Embryonic facial prominence (tissue), 1 donor: ENCODE results near the gene GPSM1.

ENCODE experiments used
- DNase-seq: peaks from one replicate; pipeline ENCODE4 v3.0.0-alpha.2; 2016; ENCODE audit errors: extremely low spot score

The GPSM1 gene

GRCh38 chr9:136290508-136291000 is 36.8 kb upstream of the GPSM1 start:
- DNase-seq, result no peak

- DNase-seq, result no peak
Observed at GRCh38 chr9:136291306-136292025, 35.9 kb upstream of the GPSM1 start.

GRCh38 chr9:136292026-136292538 is 35.3 kb upstream of the GPSM1 start:
- no peak for DNase-seq

DNA sequence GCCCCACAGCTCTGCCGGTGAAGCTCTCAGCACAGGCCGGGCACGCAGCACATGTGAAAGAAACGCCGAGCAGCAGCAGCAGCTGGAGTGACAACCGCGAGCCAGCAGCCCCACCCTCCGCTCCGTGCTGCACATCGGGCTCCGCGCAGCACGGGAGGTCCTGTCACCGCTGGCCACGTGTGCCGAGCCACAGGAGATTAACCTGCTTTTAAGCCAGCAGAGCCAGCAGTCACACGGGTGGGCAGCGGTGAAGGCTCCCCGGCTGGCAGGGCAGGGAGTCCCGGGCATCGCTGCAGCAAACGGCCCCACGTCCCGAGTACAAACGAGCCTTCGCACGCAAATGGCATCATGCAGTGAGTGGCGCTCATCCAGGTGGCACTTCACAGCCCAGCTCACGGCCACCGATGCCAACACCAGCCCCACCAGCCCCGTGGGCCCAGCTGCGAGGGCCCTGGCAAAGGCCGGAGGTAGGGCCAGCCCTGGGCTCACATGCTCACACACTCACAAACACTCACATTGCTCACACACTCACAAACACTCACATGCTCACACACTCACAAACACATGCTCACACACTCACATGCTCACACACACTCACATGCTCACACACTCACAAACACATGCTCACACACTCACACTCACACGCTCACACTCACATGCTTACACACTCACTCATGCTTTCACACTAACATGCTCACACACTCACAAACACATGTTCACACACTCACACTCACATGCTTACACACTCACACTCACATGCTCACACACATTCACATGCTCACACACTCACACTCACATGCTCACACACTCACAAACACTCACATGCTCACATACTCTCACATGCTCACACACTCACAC is 34.5 kb upstream of the GPSM1 start:
- DNase-seq, result no peak

- DNase-seq, result no peak
Observed at GRCh38 chr9:136293476-136294077, 33.8 kb upstream of the GPSM1 start.

DNA sequence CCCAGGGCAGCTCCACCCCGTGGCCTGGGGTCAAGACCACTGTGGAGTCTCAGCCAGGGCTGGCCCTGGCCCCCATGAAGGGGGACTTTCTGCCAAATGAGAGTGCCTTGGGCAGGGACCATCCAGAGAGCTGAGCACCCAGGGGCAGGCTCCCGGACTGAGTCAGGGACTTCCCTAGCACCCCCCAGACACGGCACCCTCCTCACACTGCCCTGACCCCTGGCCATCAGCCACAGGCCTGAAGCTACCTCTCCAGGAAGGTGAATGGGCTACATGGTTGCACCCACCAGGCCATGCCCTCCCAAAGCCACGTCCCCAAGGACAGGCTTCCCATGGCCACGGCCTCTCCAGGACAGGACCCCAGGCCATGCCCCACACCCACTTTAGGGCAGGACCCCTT is 32.9 kb upstream of the GPSM1 start:
- no peak for DNase-seq

DNA sequence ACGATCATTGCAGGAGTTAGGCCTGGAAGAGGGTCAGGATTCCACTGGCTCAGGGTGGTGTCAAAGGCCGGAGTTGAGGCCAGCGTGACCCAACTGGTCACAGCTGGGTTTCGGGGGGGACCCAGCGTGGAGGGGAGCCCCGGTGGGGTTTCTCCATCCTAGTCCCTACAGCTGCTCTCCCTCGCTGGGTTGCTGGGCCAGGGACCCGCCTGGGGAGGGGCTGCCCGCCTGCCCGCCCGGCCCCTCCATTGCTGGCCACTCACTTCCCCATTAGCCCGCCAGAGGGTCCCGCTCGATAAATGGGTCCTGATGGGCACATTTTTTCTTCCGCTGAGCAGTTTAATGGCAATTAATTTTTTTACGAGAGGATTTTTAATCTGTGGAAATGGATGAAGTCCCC is 32.3 kb upstream of the GPSM1 start:
- DNase-seq, result no peak

DNA sequence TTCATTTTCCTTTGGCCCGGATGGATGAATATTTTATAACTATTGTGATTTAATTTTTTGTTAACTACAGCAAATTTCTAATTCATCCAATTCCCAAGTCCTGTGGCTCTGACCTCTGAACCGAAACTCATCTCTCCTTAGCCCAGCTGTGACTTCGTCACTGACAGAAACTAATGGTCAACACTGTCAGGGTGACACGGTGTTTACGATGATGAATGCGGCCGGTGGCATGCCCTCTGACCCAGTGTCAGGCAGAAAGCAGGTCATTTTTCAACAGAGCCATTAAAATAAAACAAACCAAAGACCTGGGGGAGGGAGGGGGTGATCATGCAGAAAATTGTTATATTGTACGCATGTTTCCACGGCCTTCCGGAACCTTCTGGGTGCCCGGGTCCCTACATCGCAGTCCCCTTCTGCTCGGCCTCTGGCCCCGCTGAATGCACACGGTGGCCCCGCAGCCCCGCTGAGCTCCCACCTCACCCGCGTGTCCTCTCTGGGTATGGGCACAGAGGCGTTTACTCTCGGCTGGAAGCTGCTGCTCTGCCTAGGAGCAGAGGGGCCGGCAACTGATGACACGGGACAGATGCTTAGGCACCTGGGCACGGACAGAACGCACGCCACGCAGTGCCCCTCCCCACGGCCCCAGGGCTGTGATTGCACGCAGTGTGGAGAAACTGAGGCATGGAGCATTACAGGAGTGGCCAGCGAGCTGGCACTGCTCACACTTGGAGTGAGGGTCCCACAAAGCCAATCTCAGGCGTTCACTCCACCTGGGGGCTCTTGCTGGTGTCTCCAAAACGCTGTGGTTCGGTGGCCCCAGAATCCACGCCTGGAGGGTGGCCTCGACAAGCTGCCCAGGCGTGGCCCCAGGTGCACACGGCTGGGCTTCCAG is 31.6 kb upstream of the GPSM1 start:
- no peak for DNase-seq

GRCh38 chr9:136296434-136297015 is 30.8 kb upstream of the GPSM1 start:
- no peak for DNase-seq

DNA sequence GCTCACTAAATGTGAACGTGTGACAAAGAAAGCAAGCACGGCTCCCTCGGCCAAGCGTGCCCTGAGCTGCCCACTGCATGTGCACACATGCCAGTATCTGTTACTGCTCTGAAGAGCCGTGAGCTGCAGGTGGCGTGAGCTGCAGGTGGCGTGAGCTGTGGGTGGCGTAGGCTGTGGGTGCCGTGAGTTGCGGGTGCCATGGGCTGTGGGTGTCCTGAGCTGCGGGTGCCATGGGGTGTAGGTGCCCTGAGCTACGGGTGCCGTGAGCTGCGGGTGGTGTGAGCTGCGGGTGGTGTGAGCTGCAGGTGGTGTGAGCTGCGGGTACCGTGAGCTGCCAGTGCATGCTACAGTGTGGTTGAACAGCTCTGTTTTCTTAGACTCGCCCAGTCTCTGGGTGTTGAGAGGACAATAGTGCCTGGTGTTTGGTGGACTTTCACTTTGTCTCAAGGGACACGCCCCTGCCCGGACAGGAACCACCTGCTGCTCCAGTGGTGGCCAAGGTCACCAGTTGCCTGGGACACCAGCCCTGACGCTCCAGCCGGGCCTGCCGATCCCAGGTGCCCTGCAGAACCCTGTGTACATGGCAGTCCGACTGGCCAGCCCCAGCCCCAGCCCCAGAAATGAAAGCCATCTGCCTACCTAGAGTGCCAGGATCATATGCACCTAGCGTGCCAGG is 30.2 kb upstream of the GPSM1 start:
- DNase-seq, result no peak

- no peak for DNase-seq
Observed at GRCh38 chr9:136297766-136298735, 29.3 kb upstream of the GPSM1 start.

DNA sequence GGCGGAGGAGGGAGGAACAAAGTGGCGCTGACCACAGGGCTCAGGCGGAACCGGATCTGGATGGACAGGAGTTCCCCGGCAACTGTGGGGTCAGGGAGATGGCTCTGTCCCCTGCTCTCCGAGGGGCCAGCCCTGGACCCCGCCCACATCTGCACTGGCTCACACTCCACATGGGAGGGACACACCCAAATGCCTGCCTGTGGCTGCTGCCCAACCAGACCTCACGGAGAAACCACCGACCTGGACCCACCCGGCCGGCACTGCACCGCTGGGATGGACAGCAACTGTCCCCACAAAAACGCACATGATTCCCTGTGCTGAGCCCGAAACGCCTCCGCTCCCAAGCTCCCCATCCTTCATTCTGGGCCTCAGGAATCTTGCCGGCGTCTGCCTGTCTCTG is 28.2 kb upstream of the GPSM1 start:
- DNase-seq, result no peak

DNA sequence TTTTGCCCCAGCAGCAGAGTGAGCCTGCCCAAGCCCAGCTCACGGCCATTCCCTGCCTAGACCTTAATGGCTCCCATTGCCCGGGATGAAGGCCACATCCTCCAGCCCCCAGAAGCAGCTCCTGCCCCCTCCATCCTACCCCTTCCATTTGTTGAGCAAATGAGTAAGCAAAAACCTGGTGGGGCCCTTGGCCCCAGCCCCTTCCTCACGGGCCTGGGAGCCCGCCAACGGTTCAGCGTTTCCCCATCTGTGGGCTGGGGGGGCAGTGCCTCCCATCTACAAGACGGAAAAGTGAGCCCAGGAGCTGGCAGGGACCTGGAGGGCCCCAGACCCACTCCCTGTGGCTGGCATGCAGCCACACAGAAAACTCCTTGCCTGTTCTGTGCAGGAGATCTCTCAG is 27.8 kb upstream of the GPSM1 start:
- DNase-seq, result no peak

DNA sequence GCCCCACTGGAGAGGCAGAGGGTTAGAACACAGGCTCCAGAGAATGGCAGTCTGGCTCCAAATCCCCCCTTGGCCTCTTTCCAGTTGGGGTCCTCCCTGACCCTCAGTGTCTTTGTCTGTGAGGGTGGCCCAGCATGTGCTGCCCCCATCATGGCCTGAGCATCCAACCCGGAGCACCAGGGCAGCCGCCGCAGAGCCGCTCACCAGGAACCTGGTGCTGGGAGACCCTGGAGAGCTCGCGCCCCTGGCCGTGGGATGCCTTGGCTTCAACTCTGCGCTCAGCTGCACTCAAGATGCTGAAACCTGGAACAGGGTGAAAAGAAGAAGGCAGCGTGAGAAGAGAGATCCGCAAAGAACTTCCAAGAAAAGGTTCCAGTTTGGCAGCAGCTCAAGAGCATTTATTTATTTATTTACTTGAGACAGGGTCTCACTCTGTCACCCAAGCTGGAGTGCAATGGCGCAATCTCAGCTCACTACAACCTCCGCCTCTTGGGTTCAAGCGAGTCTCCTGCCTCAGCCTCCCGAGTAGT is 27.3 kb upstream of the GPSM1 start:
- no peak for DNase-seq

DNA sequence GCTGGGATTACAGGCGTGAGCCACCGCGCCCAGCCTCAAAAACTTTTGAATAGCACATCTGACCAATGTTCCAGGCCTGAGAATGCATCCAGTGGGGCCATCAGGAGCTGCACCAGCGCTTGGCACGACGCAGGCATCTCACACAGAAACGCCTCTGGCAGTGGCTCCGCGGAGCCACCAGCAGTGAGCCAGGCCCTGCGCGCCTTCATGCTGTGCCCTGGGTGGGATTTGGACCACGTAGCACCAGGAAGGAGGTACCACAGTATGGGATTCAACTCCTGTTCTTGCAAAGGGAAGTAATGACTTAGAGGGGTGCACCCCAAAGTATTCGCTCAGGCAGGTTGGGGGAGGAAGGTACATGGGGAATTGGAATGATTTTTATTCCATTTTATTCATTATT is 26.5 kb upstream of the GPSM1 start:
- no peak for DNase-seq

DNA sequence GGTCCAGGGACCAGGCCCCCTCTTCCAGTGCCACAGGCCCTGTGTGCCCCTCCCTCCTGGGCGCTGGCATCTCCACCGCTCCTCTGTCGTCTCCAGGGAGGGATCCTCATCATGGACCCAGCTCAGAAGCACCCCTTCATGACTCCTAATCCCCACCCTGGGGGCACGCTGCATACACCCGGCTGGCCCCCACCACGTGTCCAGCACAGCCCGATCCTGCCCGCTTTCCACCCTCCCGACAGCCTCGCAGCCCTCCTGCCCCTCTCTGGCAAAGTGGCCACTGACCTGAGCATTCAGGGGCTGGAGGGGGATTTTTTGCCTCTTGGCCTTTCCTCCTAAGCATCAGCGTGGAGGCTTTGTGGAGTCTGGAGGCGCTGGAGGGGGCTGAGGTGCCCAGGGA is 24.8 kb upstream of the GPSM1 start:
- DNase-seq, result no peak

DNA sequence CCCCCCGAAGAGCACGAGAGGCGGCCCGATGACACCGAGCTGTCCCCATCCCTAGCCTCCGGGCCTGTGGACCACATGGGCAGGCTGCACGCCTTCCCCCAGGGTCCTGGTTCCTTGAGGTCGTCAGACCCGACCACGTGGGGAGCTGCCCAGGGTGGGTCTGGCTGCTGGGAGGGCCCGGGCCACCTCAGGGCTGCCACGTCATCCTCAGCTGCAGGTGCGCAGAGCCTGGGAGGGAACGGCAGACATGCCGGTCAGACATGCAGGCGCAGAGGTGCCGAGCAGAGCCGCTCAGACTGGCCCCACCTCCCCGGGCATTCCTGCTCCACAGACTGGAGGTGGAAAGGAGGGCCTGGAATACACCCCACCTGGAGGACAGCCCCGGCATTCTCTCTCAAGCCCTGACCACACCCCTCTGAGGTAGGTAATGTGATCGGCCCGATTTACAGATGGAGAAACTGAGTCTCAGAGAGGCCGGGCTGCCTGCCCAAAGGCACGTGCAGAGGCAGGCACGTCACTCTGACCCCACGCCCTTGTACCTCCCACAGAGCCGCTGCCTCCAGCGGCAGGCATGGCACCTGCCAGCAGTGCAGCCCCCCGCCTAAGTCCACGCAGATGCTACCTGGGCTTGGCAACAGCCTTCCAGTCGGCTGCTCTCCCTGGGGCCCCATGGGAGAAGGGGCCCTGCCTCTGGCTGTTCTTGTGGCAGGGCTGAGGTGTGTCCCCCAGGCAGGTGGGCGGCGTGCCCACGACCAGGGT is 24.1 kb upstream of the GPSM1 start:
- DNase-seq, result no peak

DNA sequence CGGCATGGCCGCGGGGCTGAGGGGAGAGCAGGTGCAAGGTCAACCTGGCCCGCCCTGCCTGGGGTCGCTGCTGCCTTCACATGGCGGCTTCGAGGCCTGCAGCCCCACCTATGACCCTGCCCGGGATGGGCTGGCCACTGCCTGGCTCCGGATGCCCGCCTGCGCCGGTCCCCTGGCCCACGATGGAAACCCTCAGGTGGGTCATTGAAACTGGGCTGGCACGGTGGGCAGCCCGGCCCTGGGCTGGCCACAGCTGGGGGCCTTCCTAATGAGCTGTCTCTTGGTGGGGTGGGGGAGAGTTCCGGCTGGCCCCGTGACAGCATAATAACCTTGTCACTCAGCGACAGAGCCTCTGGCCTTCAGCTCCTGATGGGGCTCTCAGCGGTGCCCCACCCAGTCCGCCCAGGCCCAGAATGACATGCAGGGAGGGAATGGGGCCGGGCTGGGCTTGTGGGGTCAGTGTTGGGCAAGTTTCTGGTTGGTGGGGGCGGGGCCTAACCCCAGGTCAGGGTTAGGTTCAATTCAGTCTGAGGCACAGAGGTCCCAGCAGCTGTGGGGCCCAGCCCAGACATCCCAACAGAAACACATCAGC is 23.4 kb upstream of the GPSM1 start, which contains the start of gene CCDC187:
CCDC187 (minus strand) TSS at position 270 of the 592 bp plus-strand sequence; CDS start at position 6, 264 bp downstream.
- DNase-seq, result no peak
